Astrocyte of the hippocampus (primary cell): ENCODE results near the gene SUPT4H1.

Experiments used
- DNase-seq: peaks from one replicate; pipeline ENCODE4 v3.0.0; 2011; ENCODE audit warnings: low read depth, low spot score

Gene SUPT4H1

DNA sequence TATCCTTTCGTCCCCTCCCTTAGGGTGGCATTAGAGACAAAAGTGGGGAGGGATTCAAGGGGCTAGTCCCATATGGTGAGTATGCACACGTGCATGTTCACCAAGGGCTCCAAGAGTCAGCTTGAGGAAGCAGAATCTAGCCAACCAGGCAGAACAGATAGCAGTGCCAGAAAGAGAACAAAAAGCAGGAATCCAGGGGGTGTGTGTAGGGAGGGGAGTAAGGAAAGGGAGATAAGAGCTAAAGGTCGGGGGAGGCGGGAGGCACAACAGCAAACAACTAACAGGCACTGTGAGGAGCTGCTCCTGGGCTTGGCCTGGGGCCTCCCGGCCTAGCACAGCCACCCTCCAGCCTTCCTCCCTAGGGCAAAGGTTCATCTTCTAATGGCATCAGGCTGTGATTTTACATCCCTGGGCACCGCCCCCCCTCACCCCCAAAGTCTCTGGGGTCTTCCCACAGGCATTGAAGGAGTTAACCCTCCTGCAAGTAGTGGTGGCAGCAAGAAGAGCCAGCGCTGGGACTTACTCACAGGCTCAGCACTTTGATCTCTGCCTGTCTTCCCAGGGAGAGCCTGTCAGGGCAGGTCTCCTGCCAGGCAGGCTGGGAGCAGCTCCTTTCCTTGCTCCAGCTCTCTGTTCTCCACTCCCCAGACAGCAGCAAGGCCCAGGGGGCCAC is 12.4 kb upstream of the SUPT4H1 start:
- DNase-seq = no peak

GRCh38 chr17:58363457-58364185 is 11.6 kb upstream of the SUPT4H1 start:
- DNase-seq = no peak

DNA sequence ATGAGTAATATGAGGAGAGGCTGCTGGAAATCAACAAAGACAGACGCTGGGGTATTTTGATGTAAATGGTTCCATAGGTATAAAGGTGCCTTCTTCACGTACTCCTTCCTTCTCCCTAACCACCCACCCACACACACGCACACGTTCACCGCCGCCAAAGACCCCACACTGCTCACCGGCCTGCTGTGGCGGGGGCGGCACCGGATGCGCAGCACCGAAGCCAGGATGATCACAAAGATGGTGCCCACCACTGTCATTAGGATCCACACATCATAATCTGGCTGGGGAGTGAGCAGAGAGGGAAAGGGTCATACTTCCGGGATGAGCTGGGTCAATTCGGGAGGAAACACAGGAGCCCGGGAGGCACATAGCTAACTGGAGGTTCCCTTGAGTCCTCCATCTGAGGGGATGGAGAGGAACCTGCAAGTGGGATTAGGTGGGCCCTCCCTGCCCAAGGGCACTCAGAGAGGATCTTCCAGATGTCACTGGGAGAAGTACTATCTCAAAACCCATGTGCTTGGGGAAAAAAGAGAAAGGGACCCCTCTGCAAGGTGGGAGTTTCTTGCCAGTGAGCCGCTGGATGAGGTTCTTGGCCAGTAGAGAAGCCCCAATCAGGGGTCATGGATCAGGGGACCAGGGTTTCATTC is 10.5 kb upstream of the SUPT4H1 start:
- no peak for DNase-seq

- no peak for DNase-seq
These were observed 8.5 kb upstream of the SUPT4H1 start for GRCh38 chr17:58360296-58361063.

GRCh38 chr17:58358408-58359172 is 6.6 kb upstream of the SUPT4H1 start:
- no peak for DNase-seq

DNA sequence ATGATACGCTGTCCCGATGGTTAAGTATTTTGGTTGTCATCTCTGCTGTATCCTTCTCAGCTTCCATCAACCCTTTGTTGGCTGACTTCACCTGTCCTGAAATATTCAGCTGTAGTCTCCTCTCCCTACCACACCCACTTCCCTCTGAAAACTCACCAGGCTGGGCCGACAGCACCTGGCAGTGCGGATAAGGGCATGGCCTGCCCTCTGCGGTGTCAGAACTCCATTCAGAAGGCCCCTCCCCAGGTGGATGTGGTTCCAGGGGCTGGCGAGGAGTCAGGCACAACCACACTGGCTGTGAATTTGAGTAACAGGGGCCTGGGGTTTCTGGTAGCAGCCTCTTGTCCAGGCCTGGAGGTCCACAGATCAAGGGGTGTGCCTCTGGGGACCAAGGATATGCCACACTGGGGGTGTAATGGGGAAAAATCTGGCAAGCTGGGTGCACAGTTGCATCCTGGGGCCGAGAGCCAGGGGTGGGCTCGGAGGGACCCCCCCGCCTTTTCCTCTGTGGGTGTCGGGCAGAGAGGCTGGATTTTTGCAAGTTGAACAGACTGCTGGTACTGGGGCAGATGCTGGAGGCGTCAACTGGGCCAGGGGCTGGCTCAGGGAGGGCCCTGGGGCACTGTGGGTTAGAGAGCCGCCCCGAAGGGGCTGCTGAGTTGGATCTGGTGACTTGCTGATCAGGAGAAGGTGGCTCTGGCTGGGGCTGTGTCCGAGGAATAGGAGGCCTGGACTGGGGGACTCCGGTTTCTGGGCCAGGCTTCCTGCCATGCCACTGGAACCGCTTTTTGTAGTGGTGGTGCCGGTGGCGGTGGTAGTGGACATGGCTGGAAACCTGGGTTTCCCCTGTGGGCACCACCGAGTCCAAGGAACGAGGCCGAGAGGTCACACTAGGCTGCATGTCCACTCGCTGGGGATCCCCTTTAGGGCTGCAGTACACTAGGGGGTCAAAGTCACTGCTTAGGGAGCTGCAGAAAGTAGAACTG is 5.6 kb upstream of the SUPT4H1 start:
- DNase-seq = no peak

GRCh38 chr17:58356231-58356630 is 4.2 kb upstream of the SUPT4H1 start:
- no peak for DNase-seq

GRCh38 chr17:58354541-58355216 is 2.7 kb upstream of the SUPT4H1 start:
- DNase-seq = no peak

GRCh38 chr17:58353389-58353825 is 1.4 kb upstream of the SUPT4H1 start:
- no peak for DNase-seq

DNA sequence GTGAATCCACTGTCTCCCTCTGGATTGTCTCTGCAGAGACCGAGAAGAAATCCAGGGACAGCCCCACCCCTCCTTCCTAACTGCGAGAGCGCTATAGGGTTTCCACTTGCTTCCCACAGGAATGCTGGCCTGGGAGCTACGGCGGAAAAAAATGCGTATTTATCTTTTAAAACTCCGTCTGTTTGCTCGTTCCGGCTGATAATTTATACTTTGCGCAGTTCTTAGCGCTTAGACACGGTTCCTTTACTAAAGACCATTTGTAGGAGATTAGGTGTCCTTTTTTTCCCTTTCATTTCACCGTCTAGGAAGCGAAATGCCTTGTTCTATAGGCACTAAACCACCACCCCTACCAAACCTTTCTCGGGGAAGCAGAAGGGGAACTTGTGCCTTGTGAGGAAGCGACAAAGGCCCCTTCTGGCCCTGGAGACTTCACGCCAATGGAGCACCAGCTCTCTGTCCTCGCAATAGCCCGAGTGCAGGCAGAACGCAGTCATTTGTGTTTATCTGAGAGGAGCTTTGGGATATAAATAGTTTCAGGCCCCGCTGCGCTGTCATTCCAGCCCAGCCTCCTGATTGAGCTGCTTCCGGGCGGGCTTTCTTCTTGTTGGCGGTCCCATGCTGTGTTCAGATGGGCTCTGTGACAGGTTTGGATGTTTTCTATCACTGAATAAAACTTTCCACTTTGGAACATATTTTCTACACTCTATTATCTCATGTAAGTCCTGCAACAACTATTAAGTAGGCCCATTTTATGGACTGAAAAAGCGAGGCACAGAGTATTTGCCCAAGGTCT is 791 bp upstream of the SUPT4H1 start:
- DNase-seq = peak; percentile 55

GRCh38 chr17:58351182-58351581 is 819 bp downstream of the SUPT4H1 start:
- DNase-seq = no peak

- DNase-seq = no peak
These were observed 4.0 kb downstream of the SUPT4H1 start for GRCh38 chr17:58348038-58348437.

- no peak for DNase-seq
These were observed 6.5 kb downstream of the SUPT4H1 start for GRCh38 chr17:58345500-58345899.

GRCh38 chr17:58344791-58345157 is 7.2 kb downstream of the SUPT4H1 start:
- DNase-seq = no peak

GRCh38 chr17:58344047-58344790 is 7.8 kb downstream of the SUPT4H1 start:
- DNase-seq = no peak

GRCh38 chr17:58343131-58343530 is 8.9 kb downstream of the SUPT4H1 start:
- no peak for DNase-seq

DNA sequence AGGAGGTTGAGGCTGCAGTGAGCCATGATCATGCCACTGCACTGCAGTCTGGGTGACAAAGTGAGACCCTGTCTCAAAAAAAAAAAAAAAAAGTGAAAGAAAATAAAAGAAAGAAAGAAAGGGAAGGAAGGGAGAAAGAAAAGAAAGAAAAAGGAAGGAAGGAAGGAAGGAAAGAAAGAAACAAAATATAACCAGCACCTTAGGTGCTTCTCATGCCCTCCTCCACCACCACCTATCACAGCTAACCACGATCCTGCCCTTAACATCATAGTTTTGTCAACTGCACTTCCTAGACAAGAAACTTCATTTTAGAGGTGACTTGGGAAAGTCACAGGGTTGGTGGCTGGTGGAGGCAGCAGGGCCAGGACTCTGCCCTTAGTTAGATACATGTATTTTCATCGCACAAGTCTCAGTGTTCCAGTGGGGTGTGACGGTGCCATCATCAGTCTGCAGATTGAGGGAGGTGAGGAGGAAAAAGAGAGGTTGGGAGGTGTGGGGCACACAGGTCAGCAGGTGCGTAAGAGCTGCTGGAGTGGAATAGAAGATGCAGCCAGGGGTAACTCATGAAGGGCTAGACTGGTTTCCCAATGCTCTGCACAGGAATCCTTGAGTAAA is 10.0 kb downstream of the SUPT4H1 start:
- DNase-seq = no peak
